ENCODE data around the gene FILIP1.
A peak's percentile ranks its signal among the peaks of the same experiment; 100 is the strongest.

Gene FILIP1

GRCh38 chr6:75493400-75494064 is at the start of gene FILIP1:
FILIP1 (minus strand) TSS chr6:75493800; CDS start chr6:75414972, 78,828 bp downstream.
- DNase-seq (ENCODE audit: low read depth in 2 of 2) = no peak

GRCh38 chr6:75543311-75543710 is 49.7 kb upstream of the FILIP1 start:
- DNase-seq (ENCODE audit: low read depth in 2 of 2) = no peak

GRCh38 chr6:75539136-75539535 is 45.5 kb upstream of the FILIP1 start:
- no peak for DNase-seq (ENCODE audit: low read depth in 2 of 2)

- DNase-seq (ENCODE audit: low read depth in 2 of 2) = no peak
These were observed 38.9 kb upstream of the FILIP1 start for GRCh38 chr6:75532521-75532920.

GRCh38 chr6:75531174-75531573 is 37.6 kb upstream of the FILIP1 start:
- no peak for DNase-seq (ENCODE audit: low read depth in 2 of 2)

GRCh38 chr6:75530696-75531095 is 37.1 kb upstream of the FILIP1 start:
- DNase-seq (ENCODE audit: low read depth in 2 of 2) = no peak

GRCh38 chr6:75528423-75528822 is 34.8 kb upstream of the FILIP1 start:
- DNase-seq (ENCODE audit: low read depth in 2 of 2) = no peak

- DNase-seq (ENCODE audit: low read depth in 2 of 2) = peak; percentile 18 to 27
These were observed 33.0 kb upstream of the FILIP1 start for GRCh38 chr6:75526502-75527127.

GRCh38 chr6:75525682-75526081 is 32.1 kb upstream of the FILIP1 start:
- no peak for DNase-seq (ENCODE audit: low read depth in 2 of 2)

- DNase-seq (ENCODE audit: low read depth in 2 of 2) = no peak
These were observed 30.8 kb upstream of the FILIP1 start for GRCh38 chr6:75524322-75524972.

- no peak for DNase-seq (ENCODE audit: low read depth in 2 of 2)
These were observed 23.2 kb upstream of the FILIP1 start for GRCh38 chr6:75516757-75517156.

GRCh38 chr6:75512591-75512990 is 19.0 kb upstream of the FILIP1 start:
- no peak for DNase-seq (ENCODE audit: low read depth in 2 of 2)

- DNase-seq (ENCODE audit: low read depth in 2 of 2) = no peak
These were observed 11.8 kb upstream of the FILIP1 start for GRCh38 chr6:75505424-75505823.

GRCh38 chr6:75504465-75505222 is 11.0 kb upstream of the FILIP1 start:
- no peak for DNase-seq (ENCODE audit: low read depth in 2 of 2)

- DNase-seq (ENCODE audit: low read depth in 2 of 2) = no peak
These were observed 9.7 kb upstream of the FILIP1 start for GRCh38 chr6:75503291-75503690.

GRCh38 chr6:75502884-75503283 is 9.3 kb upstream of the FILIP1 start:
- no peak for DNase-seq (ENCODE audit: low read depth in 2 of 2)

GRCh38 chr6:75501756-75502155 is 8.2 kb upstream of the FILIP1 start:
- DNase-seq (ENCODE audit: low read depth in 2 of 2) = no peak

- no peak for DNase-seq (ENCODE audit: low read depth in 2 of 2)
These were observed 6.0 kb upstream of the FILIP1 start for GRCh38 chr6:75499640-75500039.

- DNase-seq (ENCODE audit: low read depth in 2 of 2) = no peak
These were observed 5.3 kb upstream of the FILIP1 start for GRCh38 chr6:75498862-75499261.

- no peak for DNase-seq (ENCODE audit: low read depth in 2 of 2)
These were observed 4.4 kb upstream of the FILIP1 start for GRCh38 chr6:75497994-75498393.

- no peak for DNase-seq (ENCODE audit: low read depth in 2 of 2)
These were observed 1.4 kb upstream of the FILIP1 start for GRCh38 chr6:75495011-75495410.

- DNase-seq (ENCODE audit: low read depth in 2 of 2) = no peak
These were observed 690 bp upstream of the FILIP1 start for GRCh38 chr6:75494290-75494689.

Measured in stimulated activated CD4-positive, alpha-beta T cell treated with anti-CD3 and anti-CD28 coated beads, Interleukin-4, amount 100 ng/mL, for 48 hours (primary cell).